Limb (tissue), 2 donors: ENCODE measurements around the gene AGAP2.

Experiments used
- DNase-seq, 2 donors: peaks; one replicate each; pipeline ENCODE4 v3.0.0-alpha.2; 2016; ENCODE audit errors: extremely low spot score in 2 of 2

Gene AGAP2

DNA sequence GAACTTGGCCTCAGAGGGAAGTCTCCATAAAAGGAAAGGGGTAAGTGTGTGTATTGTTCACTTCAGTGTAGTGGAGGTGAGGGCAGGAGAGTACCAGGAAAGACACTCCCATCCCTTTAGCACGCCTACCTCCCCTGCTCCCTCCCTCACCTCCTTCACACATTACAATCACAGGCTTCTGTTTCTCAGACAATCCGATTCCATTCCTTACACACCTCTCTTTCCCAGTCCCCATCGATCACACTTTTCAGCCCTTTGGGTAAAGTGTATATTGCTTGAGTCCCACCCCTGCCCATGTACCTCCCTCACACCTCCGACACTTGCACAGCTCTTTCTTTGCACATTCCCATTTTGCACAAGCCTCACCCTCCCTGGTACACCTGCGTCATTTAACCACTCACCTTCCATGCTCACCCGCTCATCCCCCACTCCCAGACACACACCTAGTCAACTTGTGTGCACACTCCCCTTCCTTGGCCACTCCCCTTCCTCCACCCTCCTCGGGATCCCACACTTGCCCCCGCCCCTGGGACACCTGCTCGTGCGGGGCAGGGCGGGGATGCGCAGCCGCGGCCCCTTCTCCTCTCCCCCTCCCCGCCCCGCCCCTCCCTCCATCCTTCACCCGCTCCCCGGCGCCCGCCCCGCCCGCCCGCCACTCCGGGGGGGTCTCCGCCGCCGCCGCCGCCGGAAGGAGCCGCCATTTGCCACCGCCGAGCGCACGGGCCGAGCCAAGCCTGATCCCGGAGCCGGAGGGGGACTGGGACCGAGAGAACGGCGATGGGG lies 16.1 kb upstream of the AGAP2 start, which contains the start of gene MARCHF9:
Gene MARCHF9, plus strand, starts transcription at position 693 of the 783 bp plus-strand sequence. CDS start 426 bp downstream, outside the sequence.
- peak in 1 of 2 donors; percentile 79 for DNase-seq

GRCh38 chr12:57753756-57754337 lies 15.3 kb upstream of the AGAP2 start:
- DNase-seq, result no peak

DNA sequence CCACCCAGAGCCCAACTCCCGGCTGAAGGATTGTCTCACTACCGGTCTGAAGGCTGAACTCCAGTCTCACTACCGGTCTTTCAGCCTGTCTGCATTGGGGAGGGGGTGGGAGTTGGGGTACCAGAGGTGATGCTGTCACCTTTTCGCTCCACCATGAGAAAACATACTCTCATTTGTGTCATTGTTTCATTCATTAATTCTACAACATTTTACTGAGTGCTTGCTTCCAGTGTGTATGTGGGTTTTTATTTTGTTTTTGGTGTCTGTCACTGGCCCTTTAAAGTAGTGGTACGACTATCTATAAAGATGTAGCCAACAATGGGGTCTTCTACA lies 14.1 kb upstream of the AGAP2 start:
- no peak for DNase-seq

- DNase-seq, result peak; percentile 99
Measured at GRCh38 chr12:57751788-57752667, 13.5 kb upstream of the AGAP2 start, which contains the start of gene CDK4. Gene CDK4 (minus strand): TSS chr12:57752310. CDS start chr12:57751717, 593 bp downstream.

GRCh38 chr12:57751432-57751787 lies 12.9 kb upstream of the AGAP2 start:
- no peak for DNase-seq

DNA sequence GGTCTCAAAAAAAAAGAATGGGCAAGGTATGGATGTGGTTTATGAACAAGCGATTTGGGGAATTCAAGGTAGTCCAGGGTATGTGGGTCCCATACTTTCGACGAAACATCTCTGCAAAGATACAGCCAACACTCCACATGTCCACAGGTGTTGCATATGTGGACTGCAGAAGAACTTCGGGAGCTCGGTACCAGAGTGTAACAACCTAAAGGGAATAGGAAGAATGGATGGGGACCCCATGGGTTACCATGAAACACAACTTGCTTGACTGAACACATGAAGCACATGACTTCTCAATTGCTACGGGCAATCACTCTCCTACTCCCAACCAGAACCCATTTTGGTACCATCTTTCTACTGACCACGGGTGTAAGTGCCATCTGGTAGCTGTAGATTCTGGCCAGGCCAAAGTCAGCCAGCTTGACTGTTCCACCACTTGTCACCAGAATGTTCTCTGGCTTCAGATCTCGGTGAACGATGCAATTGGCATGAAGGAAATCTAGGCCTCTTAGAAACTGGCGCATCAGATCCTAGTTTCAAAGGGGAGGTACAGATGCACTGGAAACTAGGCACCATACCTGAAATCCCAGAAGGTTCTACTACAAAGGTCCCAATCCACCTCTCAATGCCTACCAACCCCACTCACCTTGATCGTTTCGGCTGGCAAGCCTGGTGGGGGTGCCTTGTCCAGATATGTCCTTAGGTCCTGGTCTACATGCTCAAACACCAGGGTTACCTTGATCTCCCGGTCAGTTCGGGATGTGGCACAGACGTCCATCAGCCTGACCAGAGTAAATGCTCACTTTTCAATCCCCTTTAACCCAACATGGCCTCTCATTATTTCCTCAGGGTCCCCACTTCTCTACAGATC lies 12.3 kb upstream of the AGAP2 start:
- no peak for DNase-seq

- DNase-seq, result no peak
Measured at GRCh38 chr12:57749061-57749460, 10.5 kb upstream of the AGAP2 start.

GRCh38 chr12:57746025-57746424 lies 7.5 kb upstream of the AGAP2 start:
- no peak for DNase-seq

- no peak for DNase-seq
Measured at GRCh38 chr12:57745485-57745881, 6.9 kb upstream of the AGAP2 start.

DNA sequence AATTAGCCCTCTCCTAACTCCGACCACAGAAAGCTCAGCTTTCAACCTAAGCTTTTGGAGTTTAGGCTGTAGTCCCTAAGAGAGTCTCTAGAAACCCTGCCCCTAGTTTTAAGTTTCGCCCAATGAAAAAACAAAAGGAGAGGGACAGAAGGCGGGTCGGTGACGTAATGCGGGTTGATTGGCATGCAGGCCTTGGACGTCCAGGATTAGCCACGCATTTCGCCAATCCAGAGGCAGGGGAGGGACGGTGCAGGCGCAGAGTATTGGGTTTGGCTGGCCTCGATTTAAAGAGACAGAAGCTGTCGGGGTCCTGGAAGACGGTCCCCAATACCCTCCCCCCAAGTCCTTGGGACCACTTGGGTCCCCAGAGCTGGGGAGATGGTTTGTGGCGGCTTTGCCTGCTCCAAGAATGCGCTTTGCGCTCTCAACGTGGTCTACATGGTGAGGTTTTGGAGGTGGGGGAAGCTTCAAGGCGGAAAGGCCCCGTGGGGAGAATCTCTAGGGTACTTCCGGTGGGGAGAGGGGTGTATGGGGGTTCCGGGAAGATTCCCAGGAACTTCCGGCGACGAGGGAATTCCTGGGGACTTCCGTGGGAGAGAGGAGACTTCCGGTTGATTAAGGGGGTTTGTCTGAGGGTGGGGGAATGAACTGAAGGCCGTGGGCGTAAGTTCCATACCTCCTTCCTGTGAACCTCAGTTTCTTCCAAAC lies 6.4 kb upstream of the AGAP2 start, which contains the start of gene TSPAN31:
Gene TSPAN31, plus strand, starts transcription at position 263 of the 708 bp plus-strand sequence. Its CDS starts 116 bp downstream, at position 379.
- DNase-seq, result peak; percentile 95 to 98

DNA sequence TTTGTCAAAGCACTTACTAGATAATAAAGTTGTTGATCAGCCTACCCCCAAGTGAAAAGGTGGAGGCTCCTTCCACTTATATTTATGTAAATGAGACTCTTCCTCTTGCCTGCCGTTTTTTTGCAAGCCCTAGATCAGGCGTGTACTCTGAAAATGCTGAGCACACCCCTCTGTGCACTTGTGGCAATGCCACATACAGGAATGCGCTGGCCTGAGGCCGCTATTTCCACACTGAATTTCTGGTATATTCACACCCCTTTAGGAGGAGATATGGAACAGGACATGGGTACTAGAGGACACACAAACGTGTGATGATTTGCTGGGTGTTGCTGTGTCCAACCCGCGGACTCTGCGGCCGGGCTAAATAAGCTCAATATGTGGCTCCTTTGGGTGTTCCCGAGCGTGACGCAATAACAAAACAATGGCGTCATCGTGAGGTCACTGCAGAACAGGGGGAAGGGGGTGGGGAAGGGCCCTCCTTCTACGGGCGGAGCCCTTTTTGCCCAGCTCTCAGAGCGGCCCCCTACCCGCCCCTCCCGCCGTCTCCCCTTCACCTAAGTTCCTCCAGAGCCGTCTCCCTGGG lies 5.7 kb upstream of the AGAP2 start:
- peak in 1 of 2 donors; percentile 88 for DNase-seq

DNA sequence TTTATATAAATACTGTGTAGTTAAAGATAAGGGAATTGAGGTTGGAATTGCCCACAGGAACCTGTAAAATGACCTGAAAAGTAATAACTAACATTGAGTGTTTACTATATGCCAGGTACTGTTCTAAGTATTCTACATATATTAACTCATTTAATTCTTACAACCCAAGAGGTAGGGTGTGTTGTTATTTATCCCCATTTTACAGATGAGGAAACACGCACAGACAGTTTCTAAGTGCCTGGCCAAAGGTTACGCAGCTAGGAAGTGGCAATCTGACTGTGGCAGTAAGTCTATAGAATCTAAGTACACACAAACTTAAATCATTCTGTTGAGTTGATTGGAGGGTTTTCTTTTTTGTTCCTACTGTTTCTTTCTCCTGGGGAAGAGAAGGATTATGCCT lies 5.2 kb upstream of the AGAP2 start:
- no peak for DNase-seq

GRCh38 chr12:57741844-57742738 lies 3.5 kb upstream of the AGAP2 start:
- no peak for DNase-seq

DNA sequence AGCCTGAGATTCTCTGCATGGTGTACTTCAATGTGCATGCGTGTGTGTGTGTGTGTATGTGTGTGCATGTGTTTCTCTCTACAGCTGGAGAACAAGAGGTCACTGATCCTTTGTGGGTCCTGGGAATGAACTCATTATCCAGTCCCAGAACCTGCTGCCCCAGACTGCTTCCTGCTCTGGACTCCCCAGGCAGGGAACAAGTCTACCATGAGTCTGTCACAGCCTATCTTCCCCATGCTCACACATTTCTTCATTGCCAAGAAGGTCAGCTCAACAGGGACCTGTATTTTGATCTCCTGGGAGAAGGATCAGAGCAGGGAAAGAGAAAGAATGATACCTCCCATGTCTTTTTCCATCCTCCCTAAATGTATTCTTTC lies 2.9 kb upstream of the AGAP2 start:
- no peak for DNase-seq

DNA sequence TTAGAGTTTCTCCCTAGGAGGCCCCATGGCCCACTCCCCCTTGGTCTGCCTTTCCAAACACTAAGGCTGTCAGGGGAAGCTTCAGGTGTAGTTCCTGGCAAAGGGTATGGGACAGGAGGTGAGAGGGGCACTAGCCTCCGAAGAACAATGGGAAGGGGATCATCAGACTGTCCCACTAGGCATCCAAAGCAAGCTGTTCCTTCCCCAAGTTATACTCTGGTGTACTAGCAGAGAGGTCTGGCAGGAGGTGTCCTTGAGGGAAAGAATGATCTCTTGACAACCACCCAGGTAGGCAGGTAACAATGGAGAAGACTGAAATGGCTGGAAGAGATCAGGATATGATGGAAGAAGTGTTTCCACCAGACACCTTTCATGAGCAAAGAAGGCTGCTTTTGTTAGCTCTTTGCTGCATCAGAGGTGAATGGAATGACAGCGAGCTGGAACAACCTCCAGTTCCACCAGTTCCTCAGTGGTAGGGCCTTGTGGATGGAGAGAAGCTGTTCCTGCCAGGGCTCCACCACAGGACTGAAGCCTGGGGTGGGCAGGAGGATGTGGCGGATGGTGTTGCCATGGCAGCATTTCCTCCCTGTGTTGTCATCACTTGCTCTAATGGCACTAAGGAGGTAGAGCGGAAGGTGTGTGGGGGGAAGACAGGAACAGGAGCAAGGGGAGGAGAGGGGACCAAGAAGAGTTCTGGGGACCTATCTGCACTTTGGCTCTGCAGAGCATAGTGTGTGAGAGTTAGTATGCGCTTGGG lies 2.3 kb upstream of the AGAP2 start:
- DNase-seq, result no peak

GRCh38 chr12:57739914-57740538 lies 1.5 kb upstream of the AGAP2 start:
- no peak for DNase-seq

DNA sequence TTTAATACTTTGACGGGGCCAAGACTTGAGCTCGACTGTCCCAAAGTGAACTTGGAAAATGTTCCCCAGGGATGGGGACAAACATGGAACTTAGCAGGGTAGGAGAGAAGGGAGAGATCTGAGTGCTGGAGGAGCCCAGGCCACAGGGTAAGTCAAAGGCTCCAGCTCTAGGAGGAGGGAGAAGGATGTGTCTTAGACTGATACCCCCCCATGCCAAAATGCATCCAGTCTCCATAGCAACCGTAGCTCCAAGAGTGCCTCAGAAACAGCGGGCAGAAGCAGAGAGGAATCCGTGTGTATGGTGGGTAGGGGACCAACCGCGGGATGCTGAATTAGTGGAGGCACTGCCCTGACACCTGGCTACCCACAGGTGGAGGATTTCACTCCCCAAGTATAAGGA lies 845 bp upstream of the AGAP2 start:
- DNase-seq, result no peak
